ENCODE measurements around the gene TLR4. TPM values are rescaled to one million over a fixed set of nuclear protein-coding genes. Genes with fewer than 3 reads are reported as not detected.
A peak's percentile ranks its signal among the peaks of the same experiment; 100 is the strongest.

The TLR4 gene
- 8.9 TPM for total RNA-seq

DNA sequence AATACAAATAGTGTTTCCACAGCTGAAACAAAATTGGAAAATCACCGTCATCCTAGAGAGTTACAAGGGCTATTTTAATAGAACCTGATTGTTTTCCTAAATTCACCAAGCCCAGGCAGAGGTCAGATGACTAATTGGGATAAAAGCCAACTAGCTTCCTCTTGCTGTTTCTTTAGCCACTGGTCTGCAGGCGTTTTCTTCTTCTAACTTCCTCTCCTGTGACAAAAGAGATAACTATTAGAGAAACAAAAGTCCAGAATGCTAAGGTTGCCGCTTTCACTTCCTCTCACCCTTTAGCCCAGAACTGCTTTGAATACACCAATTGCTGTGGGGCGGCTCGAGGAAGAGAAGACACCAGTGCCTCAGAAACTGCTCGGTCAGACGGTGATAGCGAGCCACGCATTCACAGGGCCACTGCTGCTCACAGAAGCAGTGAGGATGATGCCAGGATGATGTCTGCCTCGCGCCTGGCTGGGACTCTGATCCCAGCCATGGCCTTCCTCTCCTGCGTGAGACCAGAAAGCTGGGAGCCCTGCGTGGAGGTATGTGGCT is at the start of gene TLR4:
Gene TLR4, plus strand, starts transcription at position 380 of the 552 bp plus-strand sequence. Its CDS starts 70 bp downstream, at position 450.
- H3K9me3 ChIP-seq (ENCODE audit: control insufficient read depth in 3 of 3, low read length in 3 of 3), result no peaks in the 10 kb centered on the region
- H3K9ac ChIP-seq (ENCODE audit: low read depth in 1 of 3, low read length in 3 of 3), result peak within 1 kb of the TSS; percentile 67 to 79 (median 79)
- H3K36me3 ChIP-seq (ENCODE audit: control insufficient read depth in 3 of 3, insufficient read depth in 3 of 3, low read length in 3 of 3), result peaks cover 0 to 4% (median 0%) of the 10 kb centered on the region in 3 donors
- peak within 1 kb of the TSS; percentile 65 to 74 (median 74) for H3K4me3 ChIP-seq (ENCODE audit: low read length in 3 of 3)
- peaks cover 0 to 7% (median 5%) of the 10 kb centered on the region in 3 donors for H3K4me1 ChIP-seq (ENCODE audit: control insufficient read depth in 3 of 3, insufficient read depth in 3 of 3, low read length in 3 of 3)
- peak within 1 kb of the TSS; percentile 78 for H3K27ac ChIP-seq (ENCODE audit: low read depth, low read length)
- no peaks in the 10 kb centered on the region for H3K27me3 ChIP-seq (ENCODE audit: control insufficient read depth in 3 of 3, insufficient read depth in 3 of 3, low read length in 3 of 3)

DNA sequence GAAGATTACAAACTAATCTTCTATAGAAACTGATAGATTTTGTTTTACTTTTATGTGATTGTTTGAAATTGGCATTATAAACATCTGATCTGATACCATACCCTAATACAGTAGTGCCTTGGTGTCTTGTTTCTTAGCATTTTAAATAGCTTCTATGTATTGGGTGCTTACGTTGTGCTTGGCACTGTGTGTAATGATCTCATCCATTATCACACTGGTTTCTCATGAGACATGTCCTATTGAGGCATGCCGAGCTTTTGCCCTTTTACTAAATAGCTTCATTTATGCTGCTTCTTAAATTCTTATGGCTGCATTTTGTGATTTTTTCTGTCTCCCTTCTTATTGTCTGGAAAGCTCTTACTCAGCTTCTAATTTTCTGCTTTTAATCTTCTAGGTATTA is 48.2 kb upstream of the TLR4 start:
- Histone ChIP-seq H3K4me3 (ENCODE audit: low read length in 3 of 3) (no peak overlapping the region), H3K9me3 (ENCODE audit: control insufficient read depth in 3 of 3, low read length in 3 of 3) (no peaks in the 10 kb centered on the region), H3K27me3 (ENCODE audit: control insufficient read depth in 3 of 3, insufficient read depth in 3 of 3, low read length in 3 of 3) (no peaks in the 10 kb centered on the region), H3K36me3 (ENCODE audit: control insufficient read depth in 3 of 3, insufficient read depth in 3 of 3, low read length in 3 of 3) (no peaks in the 10 kb centered on the region), H3K4me1 (ENCODE audit: control insufficient read depth in 3 of 3, insufficient read depth in 3 of 3, low read length in 3 of 3) (no peaks in the 10 kb centered on the region), H3K9ac (ENCODE audit: low read depth in 1 of 3, low read length in 3 of 3) (no peak overlapping the region), H3K27ac (ENCODE audit: low read depth, low read length) (no peak overlapping the region)

- Histone ChIP-seq H3K9me3 (ENCODE audit: control insufficient read depth in 3 of 3, low read length in 3 of 3) (no peaks in the 10 kb centered on the region), H3K9ac (ENCODE audit: low read depth in 1 of 3, low read length in 3 of 3) (no peak overlapping the region), H3K4me3 (ENCODE audit: low read length in 3 of 3) (no peak overlapping the region), H3K4me1 (ENCODE audit: control insufficient read depth in 3 of 3, insufficient read depth in 3 of 3, low read length in 3 of 3) (no peaks in the 10 kb centered on the region), H3K27ac (ENCODE audit: low read depth, low read length) (no peak overlapping the region), H3K36me3 (ENCODE audit: control insufficient read depth in 3 of 3, insufficient read depth in 3 of 3, low read length in 3 of 3) (no peaks in the 10 kb centered on the region), H3K27me3 (ENCODE audit: control insufficient read depth in 3 of 3, insufficient read depth in 3 of 3, low read length in 3 of 3) (no peaks in the 10 kb centered on the region)
These were observed 41.6 kb upstream of the TLR4 start for GRCh38 chr9:117662651-117663050.

- no peaks in the 10 kb centered on the region for H3K9me3 ChIP-seq (ENCODE audit: control insufficient read depth in 3 of 3, low read length in 3 of 3)
- no peaks in the 10 kb centered on the region for H3K36me3 ChIP-seq (ENCODE audit: control insufficient read depth in 3 of 3, insufficient read depth in 3 of 3, low read length in 3 of 3)
- no peak overlapping the region for H3K9ac ChIP-seq (ENCODE audit: low read depth in 1 of 3, low read length in 3 of 3)
- no peaks in the 10 kb centered on the region for H3K4me1 ChIP-seq (ENCODE audit: control insufficient read depth in 3 of 3, insufficient read depth in 3 of 3, low read length in 3 of 3)
- H3K27me3 ChIP-seq (ENCODE audit: control insufficient read depth in 3 of 3, insufficient read depth in 3 of 3, low read length in 3 of 3), result no peaks in the 10 kb centered on the region
- H3K4me3 ChIP-seq (ENCODE audit: low read length in 3 of 3), result no peak overlapping the region
- no peak overlapping the region for H3K27ac ChIP-seq (ENCODE audit: low read depth, low read length)
These were observed 39.8 kb upstream of the TLR4 start for GRCh38 chr9:117664419-117664818.

DNA sequence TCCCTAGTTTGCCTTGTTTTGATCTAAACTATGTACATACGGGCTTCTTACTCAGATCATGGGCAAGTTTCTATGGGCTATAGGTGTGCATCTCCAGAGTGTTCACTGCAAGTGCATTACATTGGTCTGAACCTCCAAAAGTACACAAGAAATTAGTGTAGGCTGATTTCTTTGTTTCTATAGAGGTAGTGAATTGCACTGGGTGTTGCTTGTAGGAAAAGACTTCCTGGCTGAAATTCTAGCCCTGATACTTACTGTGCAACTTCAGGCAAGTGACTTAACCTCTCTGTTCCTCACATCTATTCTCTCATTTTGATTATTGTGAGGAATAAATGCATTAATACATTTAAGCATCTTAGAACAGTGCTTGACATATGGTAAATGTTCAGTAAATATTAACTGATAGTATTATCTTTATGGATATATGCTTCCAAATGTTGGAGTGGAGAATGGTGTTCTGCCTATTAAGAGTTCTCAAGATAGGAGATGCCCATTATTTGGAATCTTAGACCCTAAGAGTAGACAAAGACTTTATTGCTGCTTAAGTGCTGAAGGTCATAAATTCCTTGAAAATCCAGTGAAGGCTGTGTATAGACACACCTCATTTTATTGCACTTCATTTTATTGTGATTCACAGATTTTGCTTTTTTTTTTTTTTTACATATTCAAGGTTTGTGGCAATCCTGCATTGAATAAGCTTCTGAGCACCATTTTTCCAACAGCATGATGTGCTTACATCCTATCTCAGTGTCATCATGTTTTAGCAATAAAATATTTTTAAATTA is 38.4 kb upstream of the TLR4 start:
- Histone ChIP-seq H3K27ac (ENCODE audit: low read depth, low read length) (no peak overlapping the region), H3K4me3 (ENCODE audit: low read length in 3 of 3) (no peak overlapping the region), H3K36me3 (ENCODE audit: control insufficient read depth in 3 of 3, insufficient read depth in 3 of 3, low read length in 3 of 3) (no peaks in the 10 kb centered on the region), H3K27me3 (ENCODE audit: control insufficient read depth in 3 of 3, insufficient read depth in 3 of 3, low read length in 3 of 3) (no peaks in the 10 kb centered on the region), H3K9me3 (ENCODE audit: control insufficient read depth in 3 of 3, low read length in 3 of 3) (no peaks in the 10 kb centered on the region), H3K9ac (ENCODE audit: low read depth in 1 of 3, low read length in 3 of 3) (no peak overlapping the region), H3K4me1 (ENCODE audit: control insufficient read depth in 3 of 3, insufficient read depth in 3 of 3, low read length in 3 of 3) (no peaks in the 10 kb centered on the region)

DNA sequence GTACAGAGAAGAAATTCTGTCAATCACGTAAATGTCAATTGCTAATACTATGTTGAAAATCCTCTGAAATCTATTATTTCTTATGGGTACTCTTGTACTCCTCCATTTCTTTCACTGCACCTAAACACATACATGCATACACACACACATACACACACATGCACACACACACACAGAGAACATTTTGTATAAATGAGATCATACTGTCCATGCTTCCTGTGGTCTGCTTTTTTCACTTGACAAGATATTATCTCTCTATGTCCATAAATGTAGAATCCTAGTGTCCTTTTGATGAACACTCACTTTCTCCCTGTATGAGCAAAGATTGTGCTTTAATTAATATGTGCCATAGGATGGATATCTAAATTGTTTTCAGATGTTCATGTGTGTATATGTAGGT is 32.7 kb upstream of the TLR4 start:
- Histone ChIP-seq H3K4me1 (ENCODE audit: control insufficient read depth in 3 of 3, insufficient read depth in 3 of 3, low read length in 3 of 3) (no peaks in the 10 kb centered on the region), H3K9ac (ENCODE audit: low read depth in 1 of 3, low read length in 3 of 3) (no peak overlapping the region), H3K9me3 (ENCODE audit: control insufficient read depth in 3 of 3, low read length in 3 of 3) (no peaks in the 10 kb centered on the region)

DNA sequence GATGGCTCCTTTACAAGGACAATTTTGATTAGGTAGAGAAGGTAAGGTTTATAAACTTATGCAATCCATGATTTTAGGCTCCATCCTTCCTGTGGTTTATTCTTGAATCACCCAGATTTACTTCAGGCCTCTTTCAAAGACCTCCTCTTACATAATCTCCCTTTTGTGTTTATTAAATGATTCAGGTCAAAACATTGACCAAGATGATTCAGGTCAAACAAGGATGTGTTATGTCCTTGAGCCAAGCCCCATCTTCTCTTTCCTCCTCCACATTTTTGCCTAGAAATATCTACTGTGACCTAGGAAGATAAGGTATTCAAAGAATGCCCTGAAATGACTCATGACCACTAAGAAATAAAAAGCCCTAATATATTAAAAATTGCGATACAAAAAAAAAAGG is 31.8 kb upstream of the TLR4 start:
- Histone ChIP-seq H3K4me1 (ENCODE audit: control insufficient read depth in 3 of 3, insufficient read depth in 3 of 3, low read length in 3 of 3) (no peaks in the 10 kb centered on the region), H3K27ac (ENCODE audit: low read depth, low read length) (no peak overlapping the region), H3K27me3 (ENCODE audit: control insufficient read depth in 3 of 3, insufficient read depth in 3 of 3, low read length in 3 of 3) (no peaks in the 10 kb centered on the region), H3K36me3 (ENCODE audit: control insufficient read depth in 3 of 3, insufficient read depth in 3 of 3, low read length in 3 of 3) (no peaks in the 10 kb centered on the region), H3K9me3 (ENCODE audit: control insufficient read depth in 3 of 3, low read length in 3 of 3) (no peaks in the 10 kb centered on the region), H3K4me3 (ENCODE audit: low read length in 3 of 3) (no peak overlapping the region), H3K9ac (ENCODE audit: low read depth in 1 of 3, low read length in 3 of 3) (no peak overlapping the region)

More for the DNA sequence above, 32.7 kb upstream of the TLR4 start:
- no peaks in the 10 kb centered on the region for H3K36me3 ChIP-seq (ENCODE audit: control insufficient read depth in 3 of 3, insufficient read depth in 3 of 3, low read length in 3 of 3)
- H3K27me3 ChIP-seq (ENCODE audit: control insufficient read depth in 3 of 3, insufficient read depth in 3 of 3, low read length in 3 of 3), result no peaks in the 10 kb centered on the region
- H3K27ac ChIP-seq (ENCODE audit: low read depth, low read length), result no peak overlapping the region
- no peak overlapping the region for H3K4me3 ChIP-seq (ENCODE audit: low read length in 3 of 3)

- H3K4me1 ChIP-seq (ENCODE audit: control insufficient read depth in 3 of 3, insufficient read depth in 3 of 3, low read length in 3 of 3), result no peaks in the 10 kb centered on the region
- no peak overlapping the region for H3K4me3 ChIP-seq (ENCODE audit: low read length in 3 of 3)
- no peaks in the 10 kb centered on the region for H3K36me3 ChIP-seq (ENCODE audit: control insufficient read depth in 3 of 3, insufficient read depth in 3 of 3, low read length in 3 of 3)
- H3K9me3 ChIP-seq (ENCODE audit: control insufficient read depth in 3 of 3, low read length in 3 of 3), result no peaks in the 10 kb centered on the region
- no peaks in the 10 kb centered on the region for H3K27me3 ChIP-seq (ENCODE audit: control insufficient read depth in 3 of 3, insufficient read depth in 3 of 3, low read length in 3 of 3)
- no peak overlapping the region for H3K27ac ChIP-seq (ENCODE audit: low read depth, low read length)
- H3K9ac ChIP-seq (ENCODE audit: low read depth in 1 of 3, low read length in 3 of 3), result no peak overlapping the region
These were observed 26.6 kb upstream of the TLR4 start for GRCh38 chr9:117677572-117677971.

GRCh38 chr9:117678871-117679270 is 25.3 kb upstream of the TLR4 start:
- H3K4me1 ChIP-seq (ENCODE audit: control insufficient read depth in 3 of 3, insufficient read depth in 3 of 3, low read length in 3 of 3), result no peaks in the 10 kb centered on the region
- no peak overlapping the region for H3K9ac ChIP-seq (ENCODE audit: low read depth in 1 of 3, low read length in 3 of 3)
- H3K9me3 ChIP-seq (ENCODE audit: control insufficient read depth in 3 of 3, low read length in 3 of 3), result no peaks in the 10 kb centered on the region
- H3K27ac ChIP-seq (ENCODE audit: low read depth, low read length), result no peak overlapping the region
- H3K36me3 ChIP-seq (ENCODE audit: control insufficient read depth in 3 of 3, insufficient read depth in 3 of 3, low read length in 3 of 3), result no peaks in the 10 kb centered on the region
- H3K27me3 ChIP-seq (ENCODE audit: control insufficient read depth in 3 of 3, insufficient read depth in 3 of 3, low read length in 3 of 3), result no peaks in the 10 kb centered on the region
- H3K4me3 ChIP-seq (ENCODE audit: low read length in 3 of 3), result no peak overlapping the region

GRCh38 chr9:117679416-117679815 is 24.8 kb upstream of the TLR4 start:
- no peaks in the 10 kb centered on the region for H3K9me3 ChIP-seq (ENCODE audit: control insufficient read depth in 3 of 3, low read length in 3 of 3)
- no peaks in the 10 kb centered on the region for H3K27me3 ChIP-seq (ENCODE audit: control insufficient read depth in 3 of 3, insufficient read depth in 3 of 3, low read length in 3 of 3)
- no peak overlapping the region for H3K9ac ChIP-seq (ENCODE audit: low read depth in 1 of 3, low read length in 3 of 3)
- no peaks in the 10 kb centered on the region for H3K36me3 ChIP-seq (ENCODE audit: control insufficient read depth in 3 of 3, insufficient read depth in 3 of 3, low read length in 3 of 3)
- H3K4me3 ChIP-seq (ENCODE audit: low read length in 3 of 3), result no peak overlapping the region
- no peak overlapping the region for H3K27ac ChIP-seq (ENCODE audit: low read depth, low read length)
- H3K4me1 ChIP-seq (ENCODE audit: control insufficient read depth in 3 of 3, insufficient read depth in 3 of 3, low read length in 3 of 3), result no peaks in the 10 kb centered on the region
